RCC 7860 (cell line): Measurements from ENCODE around the gene EXD3.

Source experiments
- DNase-seq: peaks from one replicate; pipeline ENCODE4 v3.0.0-alpha.2; 2015; ENCODE audit warnings: low spot score
- FAIRE-seq: peaks from 2 replicates; lab custom pipeline; 2012; peaks lifted over from hg19 to GRCh38; lab: Jason Lieb, UNC

Gene EXD3

GRCh38 chr9:137447722-137448601 lies 25.0 kb upstream of the EXD3 start:
- no peak for DNase-seq
- no peak for FAIRE-seq

GRCh38 chr9:137446851-137447471 lies 24.0 kb upstream of the EXD3 start:
- no peak for FAIRE-seq
- no peak for DNase-seq

GRCh38 chr9:137445930-137446431 lies 23.0 kb upstream of the EXD3 start:
- FAIRE-seq (no peak), DNase-seq (no peak)

GRCh38 chr9:137445275-137445807 lies 22.4 kb upstream of the EXD3 start:
- DNase-seq (peak; percentile 56), FAIRE-seq (peak; percentile 26)

GRCh38 chr9:137444106-137444790 lies 21.3 kb upstream of the EXD3 start:
- DNase-seq (no peak), FAIRE-seq (no peak)

GRCh38 chr9:137441935-137442321 lies 19.0 kb upstream of the EXD3 start:
- no peak for DNase-seq
- no peak for FAIRE-seq

GRCh38 chr9:137441289-137441934 lies 18.4 kb upstream of the EXD3 start, which contains the start of gene ENTPD8:
Gene ENTPD8 (minus strand): TSS chr9:137441357. CDS start chr9:137438285, 3,072 bp downstream.
- FAIRE-seq: no peak
- no peak for DNase-seq

- FAIRE-seq: no peak
- DNase-seq: no peak
Measured at GRCh38 chr9:137439158-137439714, 16.3 kb upstream of the EXD3 start.

GRCh38 chr9:137438591-137439157 lies 15.7 kb upstream of the EXD3 start:
- no peak for DNase-seq
- FAIRE-seq: no peak

- FAIRE-seq (no peak), DNase-seq (no peak)
Measured at GRCh38 chr9:137437691-137438590, 15.0 kb upstream of the EXD3 start.

GRCh38 chr9:137436761-137437600 lies 14.0 kb upstream of the EXD3 start:
- DNase-seq (no peak), FAIRE-seq (no peak)

GRCh38 chr9:137435980-137436760 lies 13.2 kb upstream of the EXD3 start:
- DNase-seq: peak; percentile 87
- peak; percentile 85 for FAIRE-seq

- no peak for DNase-seq
- FAIRE-seq: no peak
Measured at GRCh38 chr9:137435381-137435891, 12.5 kb upstream of the EXD3 start.

- DNase-seq (no peak), FAIRE-seq (no peak)
Measured at GRCh38 chr9:137434498-137435380, 11.8 kb upstream of the EXD3 start.

GRCh38 chr9:137433916-137434431 lies 11.0 kb upstream of the EXD3 start:
- no peak for FAIRE-seq

More at GRCh38 chr9:137433916-137434431, 11.0 kb upstream of the EXD3 start:
- DNase-seq: no peak
